BLaER1 treated with 17β-estradiol and CSF1 and Interleukin-3, amounts not matched to agents 10 nM and 100 nM (cell line): ENCODE measurements around the gene ZNF384.

ENCODE experiments used
- H3K27ac ChIP-seq, 11 experiments: shearing (Covaris generic); formaldehyde crosslinking; 2 replicates each; pipeline ENCODE4 v1.8.1; 2022
- H3K27me3 ChIP-seq, 11 experiments: shearing (Covaris generic); formaldehyde crosslinking; 2 replicates each; pipeline ENCODE4 v1.8.1; 2022
- H3K36me3 ChIP-seq, 11 experiments: shearing (Covaris generic); formaldehyde crosslinking; 2 replicates each; pipeline ENCODE4 v1.8.1; 2022
- H3K4me1 ChIP-seq, 10 experiments: shearing (Covaris generic); formaldehyde crosslinking; 2 replicates each; pipeline ENCODE4 v1.8.1; 2022
- H3K4me2 ChIP-seq, 11 experiments: shearing (Covaris generic); formaldehyde crosslinking; 2 replicates each; pipeline ENCODE4 v1.8.1; 2022
- H3K4me3 ChIP-seq, 10 experiments: shearing (Covaris generic); formaldehyde crosslinking; 2 replicates each; pipeline ENCODE4 v1.8.1; 2022
- H3K9ac ChIP-seq, 11 experiments: shearing (Covaris generic); formaldehyde crosslinking; 2 replicates each; pipeline ENCODE4 v1.8.1; 2022
- H3K9me3 ChIP-seq, 11 experiments: shearing (Covaris generic); formaldehyde crosslinking; replicated peaks in 1 of 11; 2 replicates each; pipeline ENCODE4 v1.8.1; 2022
- H4K20me1 ChIP-seq, 11 experiments: shearing (Covaris generic); formaldehyde crosslinking; 2 replicates each; pipeline ENCODE4 v1.8.1; 2022
- Cebpa-rat ChIP-seq, 11 experiments: shearing (Covaris generic); IDR thresholded peaks; 2 replicates each; pipeline ENCODE4 v1.8.1; 2022

ZNF384 gene

DNA sequence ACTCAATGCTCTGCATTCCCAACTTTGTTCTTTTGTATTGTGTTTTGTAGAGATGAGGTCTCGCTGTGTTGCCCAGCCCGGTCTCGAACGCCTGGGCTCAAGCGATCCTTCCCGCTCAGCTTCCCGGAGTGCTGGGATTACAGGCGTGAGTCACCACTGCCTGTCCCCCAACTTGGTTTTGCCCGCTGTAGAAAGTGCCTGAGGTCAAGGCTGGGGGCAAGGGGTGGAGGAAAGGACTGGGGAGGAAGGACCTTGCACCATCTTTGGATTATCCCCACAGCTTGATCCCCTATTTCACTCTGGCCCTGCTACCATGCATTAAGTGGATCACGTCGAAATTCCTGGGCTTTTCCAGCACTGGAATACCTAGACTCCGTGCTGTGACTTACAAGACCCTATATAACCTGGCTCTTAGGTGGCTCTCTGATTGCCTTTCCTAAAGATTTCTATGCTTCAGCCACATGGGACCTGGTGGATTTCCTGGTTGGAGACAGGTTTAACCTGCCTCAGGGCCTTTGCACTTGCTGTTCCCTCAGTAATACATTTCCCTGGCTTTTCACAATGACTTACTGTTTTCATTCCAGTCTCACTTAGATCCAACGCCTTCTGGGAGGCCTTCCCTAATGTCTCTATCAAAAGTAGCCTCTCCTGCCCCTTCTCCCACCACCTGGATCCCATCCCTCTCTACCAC, 12.0 kb upstream of the ZNF384 start:
- Histone ChIP-seq H3K27me3 (peaks cover 0 to 48% (median 18%) of the 10 kb centered on the region in 11 experiments; a peak in 16 of 22 replicates), H4K20me1 (peaks cover 0 to 21% (median 4%) of the 10 kb centered on the region in 11 experiments; a peak in 11 of 22 replicates), H3K4me3 (peak overlapping the region; percentile 50 to 74 (median 63)), H3K9ac (peak overlapping the region; percentile 26 to 77 (median 62); a peak in 18 of 22 replicates), H3K4me1 (peaks cover 43 to 59% (median 54%) of the 10 kb centered on the region in 10 experiments), H3K4me2 (peak overlapping the region; percentile 90 to 99 (median 97)), H3K27ac (peak overlapping the region in 1 of 11 experiments; percentile 26; a peak in 1 of 22 replicates), H3K36me3 (no peaks in the 10 kb centered on the region), H3K9me3 (no peaks in the 10 kb centered on the region)
- no peak for TF ChIP-seq Cebpa-rat (IDR thresholded peaks at IDR 0.05)

DNA sequence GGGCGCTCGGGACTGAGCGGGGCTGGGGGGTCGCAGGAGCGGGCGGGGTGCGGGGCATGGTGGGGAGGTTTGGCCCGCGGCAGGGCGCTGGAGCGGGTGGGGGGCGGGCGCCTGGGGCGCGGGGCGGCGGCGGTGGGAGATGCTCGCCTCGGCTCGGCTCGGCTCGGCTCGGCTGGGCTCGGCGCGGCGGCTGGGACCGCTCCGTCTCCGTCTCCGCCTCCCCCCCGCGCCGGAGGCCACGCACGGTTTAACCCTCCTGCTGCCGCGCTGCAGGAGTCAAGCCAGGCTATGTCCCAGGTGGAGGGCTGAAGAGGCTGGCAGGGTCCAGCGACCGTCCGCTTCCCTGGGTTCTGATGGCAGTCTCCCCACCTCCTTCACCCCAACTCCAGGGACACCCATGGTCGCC, 11.5 kb upstream of the ZNF384 start, which contains the start of gene PIANP:
TSS of gene PIANP (minus strand) at position 170 of the 406 bp plus-strand sequence. CDS start 2,754 bp downstream, outside the sequence.
- no peak for TF ChIP-seq Cebpa-rat (IDR thresholded peaks at IDR 0.05)
- H3K4me3 ChIP-seq = peak within 1 kb of the TSS; percentile 50 to 74 (median 63)

DNA sequence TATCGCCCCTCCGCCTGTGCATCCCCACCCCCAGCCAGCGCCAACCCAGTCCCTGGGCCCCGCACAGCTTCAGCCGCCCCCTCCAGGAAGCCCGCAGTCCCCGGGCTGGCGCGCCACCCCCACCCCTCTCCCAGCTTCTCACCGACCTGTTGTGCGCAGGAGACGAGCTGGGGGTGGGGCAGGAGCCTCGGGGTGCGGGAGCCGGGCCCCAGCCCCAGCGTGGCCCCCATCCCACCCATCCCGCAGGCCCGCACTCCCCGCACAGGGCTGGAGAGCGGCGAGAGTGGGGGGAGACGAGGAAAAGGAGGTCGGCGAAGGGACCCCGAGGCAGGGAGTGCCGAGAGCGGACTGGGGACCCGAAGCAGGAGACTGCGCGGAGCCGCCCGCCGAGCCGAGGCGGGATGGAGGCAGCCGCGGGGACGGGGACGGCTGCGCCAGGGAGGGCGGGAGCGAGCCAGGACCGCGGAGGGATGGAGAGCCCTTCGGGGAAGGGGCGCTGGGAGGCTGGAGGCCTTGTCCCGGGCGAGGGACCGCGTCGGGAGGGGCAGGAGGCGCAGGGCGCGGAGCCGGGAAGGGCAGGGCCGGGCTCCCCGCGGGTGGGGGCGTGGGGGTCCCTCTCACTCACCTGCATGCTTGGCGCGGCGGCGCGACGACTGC, 10.9 kb upstream of the ZNF384 start:
- peak overlapping the region in 3 of 11 experiments; percentile 7 to 45 (median 43); a peak in 4 of 22 replicates for H3K27ac ChIP-seq
- H3K4me1 ChIP-seq = peaks cover 54 to 70% (median 65%) of the 10 kb centered on the region in 10 experiments
- no peaks in the 10 kb centered on the region for H3K36me3 ChIP-seq
- no peak for TF ChIP-seq Cebpa-rat (IDR thresholded peaks at IDR 0.05)
- peaks cover 0 to 48% (median 18%) of the 10 kb centered on the region in 11 experiments; a peak in 16 of 22 replicates for H3K27me3 ChIP-seq
- peaks cover 0 to 22% (median 4%) of the 10 kb centered on the region in 11 experiments; a peak in 11 of 22 replicates for H4K20me1 ChIP-seq
- peak overlapping the region; percentile 90 to 99 (median 97) for H3K4me2 ChIP-seq
- H3K9ac ChIP-seq = peak overlapping the region; percentile 27 to 77 (median 63); a peak in 20 of 22 replicates
- H3K9me3 ChIP-seq = no peaks in the 10 kb centered on the region
- H3K4me3 ChIP-seq = peak overlapping the region; percentile 50 to 74 (median 63)

More for the DNA sequence above, 11.5 kb upstream of the ZNF384 start, which contains the start of gene PIANP:
- H3K9me3 ChIP-seq = no peaks in the 10 kb centered on the region
- H3K36me3 ChIP-seq = no peaks in the 10 kb centered on the region
- peak within 1 kb of the TSS in 3 of 11 experiments; percentile 7 to 45 (median 43); a peak in 4 of 22 replicates for H3K27ac ChIP-seq
- peaks cover 48 to 65% (median 60%) of the 10 kb centered on the region in 10 experiments for H3K4me1 ChIP-seq
- H3K9ac ChIP-seq = peak within 1 kb of the TSS; percentile 32 to 77 (median 63); a peak in 21 of 22 replicates
- H4K20me1 ChIP-seq = peaks cover 0 to 21% (median 4%) of the 10 kb centered on the region in 11 experiments; a peak in 11 of 22 replicates
- H3K4me2 ChIP-seq = peak within 1 kb of the TSS; percentile 90 to 99 (median 97)
- peaks cover 0 to 48% (median 18%) of the 10 kb centered on the region in 11 experiments; a peak in 16 of 22 replicates for H3K27me3 ChIP-seq

DNA sequence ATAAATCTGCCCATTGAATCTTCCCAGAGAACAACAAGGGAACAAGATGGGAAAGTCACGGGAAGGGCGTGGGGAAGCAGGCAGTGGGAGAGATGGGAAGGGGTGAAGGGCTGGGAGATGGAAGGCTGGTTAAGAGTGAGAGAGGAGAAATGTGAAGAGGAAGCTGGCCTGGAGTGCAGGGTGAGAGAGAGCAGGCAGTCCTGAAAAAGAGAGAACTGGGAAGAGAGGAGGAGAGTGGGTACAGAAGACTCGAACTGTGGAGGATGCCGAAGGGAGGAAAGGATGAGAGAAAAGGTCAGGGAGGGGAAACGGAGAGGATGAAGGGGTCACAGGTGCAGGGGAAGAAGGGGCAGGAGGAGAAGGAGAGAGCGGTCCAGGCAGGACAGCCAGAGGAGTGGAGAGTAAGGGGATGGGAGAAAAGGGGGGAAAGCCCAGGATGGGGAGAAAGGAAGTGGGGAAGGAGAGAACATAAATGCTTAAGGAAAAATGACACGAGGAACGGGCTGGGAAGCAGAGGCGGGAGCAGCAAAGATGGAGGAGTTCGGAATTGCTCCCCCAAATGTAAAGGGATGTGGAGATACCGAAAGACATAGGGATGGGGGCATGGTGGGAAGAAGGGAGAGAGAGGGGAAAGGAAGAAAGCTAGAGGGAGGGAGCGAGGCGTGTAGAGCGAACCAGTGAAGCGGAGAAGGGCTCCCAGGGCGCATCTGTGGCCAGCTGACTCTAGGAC, 10.2 kb upstream of the ZNF384 start:
- peaks cover 61 to 77% (median 72%) of the 10 kb centered on the region in 10 experiments for H3K4me1 ChIP-seq
- peaks cover 0 to 26% (median 4%) of the 10 kb centered on the region in 11 experiments; a peak in 11 of 22 replicates for H4K20me1 ChIP-seq
- peaks cover 0 to 48% (median 18%) of the 10 kb centered on the region in 11 experiments; a peak in 16 of 22 replicates for H3K27me3 ChIP-seq
- peak overlapping the region in 3 of 11 experiments; percentile 9 to 45 (median 39); a peak in 2 of 22 replicates for H3K27ac ChIP-seq
- peak overlapping the region; percentile 50 to 74 (median 63) for H3K4me3 ChIP-seq
- H3K36me3 ChIP-seq = no peaks in the 10 kb centered on the region
- H3K9ac ChIP-seq = peak overlapping the region in 9 of 11 experiments; percentile 27 to 77 (median 67); a peak in 12 of 22 replicates
- no peak for TF ChIP-seq Cebpa-rat (IDR thresholded peaks at IDR 0.05)
- no peaks in the 10 kb centered on the region for H3K9me3 ChIP-seq
- H3K4me2 ChIP-seq = peak overlapping the region; percentile 90 to 99 (median 97)

DNA sequence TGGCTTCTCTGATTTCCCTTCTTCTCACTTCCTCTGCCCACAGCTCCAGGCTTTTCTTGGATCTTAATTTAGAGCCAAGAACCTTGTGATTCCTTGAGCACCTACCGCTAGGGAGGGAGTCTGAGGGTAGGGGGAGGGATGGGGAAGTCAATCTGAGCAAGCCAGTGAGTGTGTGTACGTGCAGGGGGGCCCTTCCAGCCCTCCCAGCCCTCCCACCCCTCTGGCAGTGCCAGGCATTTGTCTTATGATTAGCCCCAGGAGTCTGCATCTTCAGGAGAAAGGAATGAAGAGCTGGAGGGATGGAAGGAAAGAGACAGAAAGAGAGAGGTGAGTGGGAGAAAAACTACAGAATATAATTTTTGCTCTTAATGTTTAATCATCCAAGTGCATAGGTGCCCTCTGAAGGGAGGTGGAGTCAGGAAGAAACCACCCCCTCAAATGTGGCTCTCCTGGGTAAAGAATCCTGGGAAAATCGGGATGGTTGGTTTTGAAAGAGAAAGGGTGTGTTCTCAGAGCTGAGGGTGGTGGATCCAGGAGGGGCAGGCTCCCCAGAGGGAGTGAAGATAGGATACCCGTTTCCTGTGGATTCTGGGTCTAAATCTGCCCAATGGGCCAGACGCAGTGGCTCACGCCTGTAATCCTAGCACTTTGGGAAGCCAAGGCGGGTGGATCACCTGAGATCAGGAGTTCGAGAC, 9.3 kb upstream of the ZNF384 start:
- Histone ChIP-seq H3K4me2 (peak overlapping the region; percentile 71 to 99 (median 97)), H3K27ac (peak overlapping the region in 4 of 11 experiments; percentile 59 to 74 (median 70); a peak in 8 of 22 replicates)
- TF ChIP-seq Cebpa-rat (IDR thresholded peaks at IDR 0.05) = no peak

DNA sequence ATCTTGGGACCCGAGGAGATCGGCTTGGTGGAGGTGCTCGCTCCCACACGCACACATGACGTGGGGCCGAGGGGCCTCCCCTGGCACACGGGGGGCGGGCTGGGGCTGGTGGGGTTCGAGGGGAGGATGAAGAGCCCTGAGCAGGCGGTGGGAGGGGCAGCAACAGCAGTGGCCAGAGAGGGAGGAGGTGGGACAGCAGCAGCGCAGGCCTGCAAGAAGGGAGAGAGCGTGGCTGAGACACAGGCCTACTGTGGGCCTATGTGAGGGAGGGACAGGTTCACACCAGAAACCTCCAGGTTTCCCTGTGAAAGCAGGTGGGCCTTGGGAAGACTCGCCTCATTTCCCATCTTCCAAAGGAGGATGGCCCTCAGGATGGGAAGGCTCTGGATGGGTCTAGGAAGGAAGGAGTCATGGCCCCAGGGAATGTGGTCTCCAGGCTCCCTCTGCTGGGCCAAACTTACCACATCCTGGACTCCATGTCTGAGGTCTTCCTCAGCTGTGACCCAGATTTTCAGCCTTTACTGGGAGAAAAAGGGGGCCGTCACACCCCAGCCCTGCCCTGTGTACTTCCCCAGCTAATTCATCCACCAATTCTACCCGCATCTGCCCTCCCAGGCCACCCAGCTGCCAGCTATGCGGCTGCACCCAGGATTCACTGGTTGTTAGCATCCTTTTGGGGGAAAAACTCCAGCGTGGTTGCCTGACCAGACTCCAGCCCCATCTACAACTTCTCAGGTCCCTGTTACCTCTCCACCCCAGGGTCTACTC, 8.6 kb upstream of the ZNF384 start:
- peaks cover 67 to 85% (median 75%) of the 10 kb centered on the region in 10 experiments for H3K4me1 ChIP-seq
- H3K27ac ChIP-seq = peak overlapping the region in 6 of 11 experiments; percentile 53 to 74 (median 64); a peak in 12 of 22 replicates
- peak overlapping the region; percentile 71 to 99 (median 93) for H3K4me2 ChIP-seq
- H3K4me3 ChIP-seq = peak overlapping the region in 2 of 10 experiments; percentile 29 to 31; a peak in 4 of 20 replicates
- peaks cover 0 to 26% (median 4%) of the 10 kb centered on the region in 11 experiments; a peak in 11 of 22 replicates for H4K20me1 ChIP-seq
- H3K36me3 ChIP-seq = no peaks in the 10 kb centered on the region
- no peaks in the 10 kb centered on the region for H3K9me3 ChIP-seq
- TF ChIP-seq Cebpa-rat (IDR thresholded peaks at IDR 0.05) = no peak
- H3K9ac ChIP-seq = peak overlapping the region in 7 of 11 experiments; percentile 21 to 66 (median 59); a peak in 11 of 22 replicates
- H3K27me3 ChIP-seq = peaks cover 0 to 36% (median 18%) of the 10 kb centered on the region in 11 experiments; a peak in 16 of 22 replicates

More for the DNA sequence above, 9.3 kb upstream of the ZNF384 start:
- Histone ChIP-seq H3K27me3 (peaks cover 0 to 39% (median 18%) of the 10 kb centered on the region in 11 experiments; a peak in 16 of 22 replicates), H3K4me3 (peak overlapping the region in 1 of 10 experiments; percentile 15; a peak in 3 of 20 replicates), H3K4me1 (peaks cover 67 to 80% (median 75%) of the 10 kb centered on the region in 10 experiments), H3K9me3 (no peaks in the 10 kb centered on the region), H4K20me1 (peaks cover 0 to 26% (median 4%) of the 10 kb centered on the region in 11 experiments; a peak in 11 of 22 replicates), H3K36me3 (no peaks in the 10 kb centered on the region), H3K9ac (peak overlapping the region in 6 of 11 experiments; percentile 6 to 66 (median 60); a peak in 9 of 22 replicates)
